Uterus (tissue), 2 donors: ENCODE data around the gene OR51B2.

Experiments used
- CTCF ChIP-seq, 4 experiments: fragments of 200-600 bp in 2 of 4; fragments of 450-650 bp in 2 of 4; sonication (generic) in 2 of 4; IDR thresholded peaks; one replicate each; pipeline ENCODE4 v1.5.1; 2016 to 2019; ENCODE audit warnings: antibody characterized with exemption in 4 of 4, mild to moderate bottlenecking in 2 of 4, moderate library complexity in 1 of 4
- POLR2A ChIP-seq, 2 donors: fragments of 450-650 bp; IDR thresholded peaks; one replicate each; pipeline ENCODE4 v1.6.1; 2016; ENCODE audit warnings: antibody characterized with exemption in 2 of 2, mild to moderate bottlenecking in 1 of 2, moderate library complexity in 1 of 2

- TF ChIP-seq CTCF (IDR thresholded peaks at IDR 0.05) = no peak
- no peak for TF ChIP-seq POLR2A (IDR thresholded peaks at IDR 0.05)
Observed at GRCh38 chr11:5288108-5288905, 35.8 kb downstream of the OR51B2 start.
